LNCAP (cell line): ENCODE data around the gene GYG2.

Experiments
- TF ChIP-seq, protein P1 (sequence below): fragments of 450-650 bp; IDR thresholded peaks from 2 replicates; pipeline ENCODE4 v1.5.1; 2017; ENCODE audit warnings: mild to moderate bottlenecking

The GYG2 gene

DNA sequence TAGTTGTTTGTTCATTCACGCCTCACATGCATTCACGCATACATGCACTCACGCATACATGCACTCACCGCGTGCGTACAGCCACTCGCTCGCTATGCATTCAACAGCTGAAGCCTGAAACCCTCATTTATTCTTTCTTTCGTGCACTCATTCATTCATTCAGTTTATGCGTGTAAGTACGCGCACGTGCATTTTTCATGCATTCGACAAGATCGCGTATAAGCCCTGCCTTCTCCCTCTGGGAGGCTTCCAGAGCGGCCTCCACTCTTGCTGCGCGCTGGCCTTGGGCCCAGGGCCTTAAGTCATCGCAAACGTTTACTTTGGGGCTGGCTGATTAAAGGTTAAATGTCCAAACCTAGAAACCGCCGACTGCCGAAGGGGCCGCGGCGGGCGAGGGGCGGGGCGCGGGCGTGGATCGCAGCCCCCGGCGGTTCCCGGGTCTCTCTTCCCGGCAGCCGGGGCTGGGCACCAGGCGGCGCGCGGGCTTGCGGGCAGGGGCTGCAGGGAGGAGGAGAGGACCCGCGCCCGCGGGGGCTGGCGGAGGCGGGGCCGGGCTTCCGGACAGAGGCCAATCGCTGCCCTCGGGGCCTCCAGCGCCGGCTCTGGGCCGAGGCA is at the start of gene GYG2:
Gene GYG2, plus strand, starts transcription at position 587 of the 615 bp plus-strand sequence. CDS start 1,259 bp downstream, outside the sequence.
- TF ChIP-seq, protein P1, sequence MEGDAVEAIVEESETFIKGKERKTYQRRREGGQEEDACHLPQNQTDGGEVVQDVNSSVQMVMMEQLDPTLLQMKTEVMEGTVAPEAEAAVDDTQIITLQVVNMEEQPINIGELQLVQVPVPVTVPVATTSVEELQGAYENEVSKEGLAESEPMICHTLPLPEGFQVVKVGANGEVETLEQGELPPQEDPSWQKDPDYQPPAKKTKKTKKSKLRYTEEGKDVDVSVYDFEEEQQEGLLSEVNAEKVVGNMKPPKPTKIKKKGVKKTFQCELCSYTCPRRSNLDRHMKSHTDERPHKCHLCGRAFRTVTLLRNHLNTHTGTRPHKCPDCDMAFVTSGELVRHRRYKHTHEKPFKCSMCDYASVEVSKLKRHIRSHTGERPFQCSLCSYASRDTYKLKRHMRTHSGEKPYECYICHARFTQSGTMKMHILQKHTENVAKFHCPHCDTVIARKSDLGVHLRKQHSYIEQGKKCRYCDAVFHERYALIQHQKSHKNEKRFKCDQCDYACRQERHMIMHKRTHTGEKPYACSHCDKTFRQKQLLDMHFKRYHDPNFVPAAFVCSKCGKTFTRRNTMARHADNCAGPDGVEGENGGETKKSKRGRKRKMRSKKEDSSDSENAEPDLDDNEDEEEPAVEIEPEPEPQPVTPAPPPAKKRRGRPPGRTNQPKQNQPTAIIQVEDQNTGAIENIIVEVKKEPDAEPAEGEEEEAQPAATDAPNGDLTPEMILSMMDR: no peak

DNA sequence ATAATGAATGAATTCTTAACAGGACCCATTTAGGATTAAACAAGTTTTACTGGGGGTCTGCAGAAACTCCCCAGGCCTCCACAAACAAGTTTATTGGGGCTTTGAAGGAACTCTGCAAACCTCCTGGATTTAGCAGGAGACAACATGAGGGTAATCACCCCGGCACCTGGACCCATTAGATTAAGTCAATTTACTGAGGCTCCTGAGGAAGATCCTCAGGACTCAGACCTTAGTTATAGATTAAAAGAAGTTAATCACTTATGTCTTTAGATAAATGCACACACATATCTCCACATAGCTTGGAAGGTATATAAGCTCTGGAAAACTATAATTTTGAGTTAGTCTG is 47.5 kb upstream of the GYG2 start:
- TF ChIP-seq, protein P1: no peak

DNA sequence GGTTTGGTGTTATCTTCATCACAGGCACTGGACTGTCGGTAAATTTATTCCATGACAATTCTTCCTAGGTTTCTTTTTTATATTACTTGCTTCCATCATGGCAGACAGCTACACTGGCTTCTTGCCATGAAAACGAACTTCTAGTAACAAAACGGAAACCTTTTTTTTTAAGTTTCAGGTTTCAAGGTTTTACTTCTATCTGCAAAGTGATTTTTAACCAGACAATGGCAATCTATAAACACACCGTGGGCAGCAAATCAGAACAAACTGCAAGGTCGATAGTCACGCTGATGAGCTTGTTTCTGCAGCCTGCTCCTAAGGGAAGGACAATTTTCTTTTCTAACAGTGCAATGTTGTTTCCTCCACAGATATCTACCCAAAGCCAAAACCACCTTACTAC is 47.0 kb upstream of the GYG2 start:
- TF ChIP-seq, protein P1: no peak

DNA sequence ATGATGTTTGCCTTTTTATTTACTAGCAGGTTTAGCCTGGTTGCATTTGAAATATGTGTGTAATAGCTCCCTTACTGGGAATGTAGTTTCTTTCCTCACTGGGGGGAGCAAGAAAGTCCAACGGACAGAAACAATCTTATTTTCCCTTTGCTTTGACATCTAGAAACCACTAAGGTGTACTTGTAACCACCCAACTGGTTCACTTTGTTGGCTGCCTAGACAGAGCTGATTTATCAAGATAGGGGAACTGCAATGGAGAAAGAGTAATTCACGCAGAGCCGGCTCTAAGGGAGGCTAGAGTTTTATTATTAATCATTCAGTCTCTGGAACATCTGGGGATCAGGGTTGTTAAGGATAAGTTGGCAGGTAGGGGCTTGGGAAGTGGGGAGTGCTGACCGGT is 46.6 kb upstream of the GYG2 start:
- TF ChIP-seq, protein P1: no peak

DNA sequence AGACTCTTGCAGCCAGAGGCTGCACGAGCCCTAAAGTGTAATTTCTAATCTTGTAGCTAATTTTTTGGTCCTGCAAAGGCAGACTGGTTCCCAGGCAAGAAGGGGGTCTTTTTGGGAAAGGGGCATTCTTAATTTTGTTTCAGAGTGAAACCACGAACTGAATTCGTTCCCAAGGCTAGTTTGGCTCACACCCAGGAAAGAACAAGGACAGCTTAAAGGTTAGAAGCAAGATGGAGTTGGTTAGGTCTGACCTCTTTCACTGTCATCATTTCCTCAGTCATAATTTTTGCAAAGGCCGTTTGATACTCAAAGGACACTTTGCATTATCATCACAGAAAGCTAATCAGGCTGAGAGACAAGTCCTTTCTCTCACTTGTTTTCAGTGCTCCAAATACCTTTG is 46.0 kb upstream of the GYG2 start:
- TF ChIP-seq, protein P1: no peak

DNA sequence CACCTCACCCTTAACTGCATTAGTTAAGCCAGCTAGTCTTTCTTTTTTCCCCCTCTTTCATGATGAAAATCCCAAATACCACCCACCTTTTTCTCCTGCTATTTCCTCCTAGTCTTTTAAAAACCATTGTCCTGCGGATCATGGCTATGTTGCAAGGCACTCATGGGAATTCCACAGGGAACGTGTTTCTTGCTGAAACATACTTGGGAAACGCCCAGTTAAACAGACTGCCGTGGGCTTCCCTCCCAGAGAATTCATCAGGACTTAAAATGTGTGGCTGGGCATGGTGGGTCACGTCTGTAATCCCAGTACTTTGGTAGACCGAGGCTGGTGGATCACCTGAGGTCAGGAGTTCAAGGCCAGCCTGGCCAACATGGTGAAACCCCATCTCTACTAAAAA is 44.7 kb upstream of the GYG2 start:
- TF ChIP-seq, protein P1: no peak

DNA sequence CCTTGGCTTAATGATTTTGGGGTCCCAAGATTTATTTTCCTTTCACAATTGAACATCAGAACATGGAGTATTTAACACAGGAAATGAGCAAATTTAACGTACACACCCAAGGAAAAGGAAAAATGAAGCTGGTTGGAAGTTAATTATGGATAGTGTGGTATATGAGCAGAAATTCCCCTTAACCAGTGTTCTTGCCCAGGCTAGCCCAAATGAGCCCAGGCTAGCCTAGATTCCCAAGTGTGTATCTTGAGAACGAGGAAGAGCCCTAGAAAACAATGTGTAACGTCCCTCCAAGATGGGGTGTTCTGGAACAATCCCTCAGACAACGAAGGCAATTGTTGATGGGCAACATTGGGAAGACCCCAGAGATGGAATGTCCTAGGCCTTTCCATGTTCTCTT is 43.2 kb upstream of the GYG2 start:
- TF ChIP-seq, protein P1: no peak

DNA sequence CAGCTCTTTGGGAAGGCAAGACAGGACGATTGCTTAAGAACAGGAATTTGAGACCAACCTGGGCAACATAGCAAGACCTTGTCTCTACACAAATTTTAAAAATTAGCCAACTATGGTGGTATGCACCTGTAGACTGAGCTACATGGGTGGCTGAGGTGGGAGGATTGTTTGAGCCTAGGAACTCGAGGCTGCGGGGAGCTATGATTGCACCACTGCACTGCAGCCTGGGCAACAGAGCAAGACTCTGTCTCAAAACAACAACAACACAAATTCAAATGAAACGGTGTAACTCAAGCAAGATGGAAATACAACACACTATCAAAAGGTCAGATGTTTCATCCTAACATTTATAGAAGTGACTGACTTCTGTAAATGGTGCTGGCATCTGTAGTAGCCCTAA is 39.8 kb upstream of the GYG2 start:
- TF ChIP-seq, protein P1: no peak
